ENCODE data around the gene AKNAD1.

GRCh38 chr1:108819878-108820277, 37.0 kb downstream of the AKNAD1 start:
- TF ChIP-seq CTCF (IDR thresholded peaks at IDR 0.05) (no peak), POLR2A (IDR thresholded peaks at IDR 0.05) (no peak), EP300 (IDR thresholded peaks at IDR 0.05) (no peak)

All from tibial nerve (tissue), 4 donors.